DND-41 (cell line): ENCODE data around the gene SLX4IP.

Experiments used
- ATAC-seq: fragments of 200-7000 bp; cut with Tn5 transposase; 3 replicates; pipeline ENCODE4 v1.9.1; 2021; ENCODE audit warnings: low read depth; ENCODE audit not compliant: insufficient read depth
- DNase-seq: peaks from one replicate; pipeline ENCODE4 v3.0.0-alpha.2; 2020
- H2AFZ ChIP-seq: 2 replicates; pipeline ENCODE4 v1.6.0; 2012; ENCODE audit warnings: low read depth, low read length
- H3K27ac ChIP-seq: 2 replicates; pipeline ENCODE4 v1.5.1; 2012; ENCODE audit warnings: low read length, inconsistent platforms
- H3K27me3 ChIP-seq: fragments of 200-600 bp; sonication (generic); 2 replicates; pipeline ENCODE4 v1.6.0; 2012; ENCODE audit warnings: low read length, mild to moderate bottlenecking, inconsistent platforms; ENCODE audit not compliant: insufficient read depth, poor library complexity
- H3K36me3 ChIP-seq: 2 replicates; pipeline ENCODE4 v1.5.1; 2012; ENCODE audit warnings: low read length, inconsistent platforms; ENCODE audit not compliant: insufficient read depth
- H3K4me1 ChIP-seq: 2 replicates; pipeline ENCODE4 v1.5.1; 2012; ENCODE audit warnings: mild to moderate bottlenecking, low read length; ENCODE audit not compliant: insufficient read depth
- H3K4me2 ChIP-seq: 2 replicates; pipeline ENCODE4 v1.6.0; 2012; ENCODE audit warnings: mild to moderate bottlenecking, moderate library complexity, low read length, inconsistent platforms; ENCODE audit not compliant: insufficient read depth
- H3K4me3 ChIP-seq, 2 experiments: fragments of 200-600 bp in 1 of 2; shearing (Covaris generic) in 1 of 2; 2 replicates each; pipeline ENCODE4 v1.5.1; 2012 to 2016; ENCODE audit warnings: inconsistent platforms in 2 of 2, low read length in 2 of 2, mild to moderate bottlenecking in 2 of 2, low read depth in 1 of 2, moderate library complexity in 1 of 2
- H3K79me2 ChIP-seq: 2 replicates; pipeline ENCODE4 v1.6.0; 2012; ENCODE audit warnings: low read length, inconsistent platforms; ENCODE audit not compliant: insufficient read depth
- H3K9ac ChIP-seq: 2 replicates; pipeline ENCODE4 v1.6.0; 2012; ENCODE audit warnings: low read depth, mild to moderate bottlenecking, inconsistent platforms, low read length, moderate library complexity
- H3K9me3 ChIP-seq: 2 replicates; pipeline ENCODE4 v1.5.1; 2012; ENCODE audit warnings: low read length, moderate library complexity, mild to moderate bottlenecking, inconsistent platforms; ENCODE audit not compliant: insufficient read depth, severe bottlenecking
- H4K20me1 ChIP-seq: 2 replicates; pipeline ENCODE4 v1.6.0; 2012; ENCODE audit warnings: low read length; ENCODE audit not compliant: insufficient read depth
- CTCF ChIP-seq: IDR thresholded peaks from 2 replicates; pipeline ENCODE4 v1.5.1; 2012; ENCODE audit warnings: borderline replicate concordance, low read length, moderate library complexity, mild to moderate bottlenecking; ENCODE audit not compliant: poor library complexity, severe bottlenecking; ENCODE audit errors: extremely low read depth
- EZH2 ChIP-seq: IDR thresholded peaks from 3 replicates; pipeline ENCODE4 v1.6.1; 2012; ENCODE audit warnings: borderline replicate concordance, low read depth, mild to moderate bottlenecking, moderate library complexity, low read length, inconsistent platforms; ENCODE audit not compliant: severe bottlenecking

Gene SLX4IP

GRCh38 chr20:10604865-10605440 lies 169.8 kb downstream of the SLX4IP start:
- H3K4me2 ChIP-seq, result no peak overlapping the region
- H3K4me1 ChIP-seq, result no peaks in the 10 kb centered on the region
- peaks cover 40% of the 10 kb centered on the region for H3K36me3 ChIP-seq
- no peak overlapping the region for H3K4me3 ChIP-seq
- DNase-seq (no peak), ATAC-seq (no peak)
- H3K9me3 ChIP-seq, result no peaks in the 10 kb centered on the region
- H3K9ac ChIP-seq, result no peak overlapping the region
- H3K27me3 ChIP-seq, result no peaks in the 10 kb centered on the region
- no peaks in the 10 kb centered on the region for H3K79me2 ChIP-seq
- H4K20me1 ChIP-seq, result no peaks in the 10 kb centered on the region
- no peak for TF ChIP-seq CTCF
- no peak for TF ChIP-seq EZH2
- H2AFZ ChIP-seq, result no peak overlapping the region
- H3K27ac ChIP-seq, result no peak overlapping the region

DNA sequence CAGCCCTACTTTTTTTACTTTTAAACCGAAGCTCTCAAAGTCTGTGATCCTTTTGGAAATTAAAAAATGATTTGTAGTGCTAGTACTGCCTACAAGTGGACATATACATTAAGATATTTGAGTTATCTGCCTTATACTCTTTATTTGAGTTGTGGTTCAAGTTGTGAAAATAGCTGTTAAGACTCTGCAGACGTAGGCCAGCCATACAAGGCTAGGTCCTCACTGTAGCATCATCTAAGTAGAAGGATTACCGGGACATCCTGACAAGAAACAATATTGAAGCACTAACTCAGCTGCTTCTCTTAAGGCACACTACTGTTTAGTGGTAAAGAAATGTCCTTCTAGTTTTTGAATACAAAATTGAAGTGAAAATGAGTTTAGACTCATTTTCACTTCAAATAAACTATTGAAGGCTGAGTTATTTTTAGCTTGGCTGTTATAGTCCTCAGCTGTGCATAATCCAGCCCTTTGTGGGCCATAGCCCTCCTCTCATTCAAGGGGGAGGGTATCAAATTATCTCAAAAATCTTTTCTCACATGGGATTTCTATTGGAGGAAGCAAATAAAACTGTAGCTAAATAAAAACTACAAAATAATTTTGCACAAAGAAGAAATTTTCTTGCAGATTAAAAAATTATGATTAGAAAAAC lies 170.6 kb downstream of the SLX4IP start:
- no peak overlapping the region for H3K4me3 ChIP-seq
- H3K4me2 ChIP-seq, result no peak overlapping the region
- no peak overlapping the region for H2AFZ ChIP-seq
- no peaks in the 10 kb centered on the region for H3K4me1 ChIP-seq
- no peaks in the 10 kb centered on the region for H3K27me3 ChIP-seq
- no peak for TF ChIP-seq CTCF
- no peaks in the 10 kb centered on the region for H3K79me2 ChIP-seq
- H3K9ac ChIP-seq, result no peak overlapping the region
- no peaks in the 10 kb centered on the region for H4K20me1 ChIP-seq
- no peak overlapping the region for H3K27ac ChIP-seq
- no peaks in the 10 kb centered on the region for H3K9me3 ChIP-seq
- no peak for DNase-seq
- no peak for ATAC-seq
- H3K36me3 ChIP-seq, result peaks cover 39% of the 10 kb centered on the region

GRCh38 chr20:10609276-10609675 lies 174.2 kb downstream of the SLX4IP start:
- no peaks in the 10 kb centered on the region for H3K79me2 ChIP-seq
- H3K9ac ChIP-seq, result no peak overlapping the region
- no peak overlapping the region for H3K27ac ChIP-seq
- no peaks in the 10 kb centered on the region for H4K20me1 ChIP-seq
- ATAC-seq, result no peak
- no peaks in the 10 kb centered on the region for H3K4me1 ChIP-seq
- H3K27me3 ChIP-seq, result no peaks in the 10 kb centered on the region
- no peak for TF ChIP-seq CTCF
- TF ChIP-seq EZH2, result no peak
- H3K36me3 ChIP-seq, result peaks cover 25% of the 10 kb centered on the region
- H3K9me3 ChIP-seq, result no peaks in the 10 kb centered on the region
- H3K4me2 ChIP-seq, result no peak overlapping the region
- no peak overlapping the region for H2AFZ ChIP-seq
- no peak overlapping the region for H3K4me3 ChIP-seq
- DNase-seq, result no peak

GRCh38 chr20:10609770-10610169 lies 174.7 kb downstream of the SLX4IP start:
- peaks cover 22% of the 10 kb centered on the region for H3K36me3 ChIP-seq
- H3K4me1 ChIP-seq, result no peaks in the 10 kb centered on the region
- no peak overlapping the region for H2AFZ ChIP-seq
- H3K27ac ChIP-seq, result no peak overlapping the region
- no peak for DNase-seq
- no peaks in the 10 kb centered on the region for H3K27me3 ChIP-seq
- no peaks in the 10 kb centered on the region for H4K20me1 ChIP-seq
- no peak overlapping the region for H3K9ac ChIP-seq
- ATAC-seq, result no peak
- H3K4me2 ChIP-seq, result no peak overlapping the region
- no peaks in the 10 kb centered on the region for H3K9me3 ChIP-seq
- TF ChIP-seq CTCF, result no peak
- TF ChIP-seq EZH2, result no peak
- no peaks in the 10 kb centered on the region for H3K79me2 ChIP-seq
- no peak overlapping the region for H3K4me3 ChIP-seq
